Body of pancreas (tissue), 4 donors: ENCODE measurements around the gene XRCC3. TPM values are rescaled to one million over a fixed set of nuclear protein-coding genes. Genes with fewer than 3 reads are reported as not detected.

Source experiments
- ATAC-seq: fragments of 150-250 bp; one replicate; pipeline ENCODE4 v1.9.1; 2016
- DNase-seq, 4 donors: peaks; one replicate each; pipeline ENCODE4 v3.0.0-alpha.2; 2019
- H3K27ac ChIP-seq, 4 donors: fragments of 200-600 bp; sonication (generic); 1 replicate in 3 of 4; 2 replicates in 1 of 4; pipeline versions ENCODE4 v1.5.1 to v1.6.1; 2016 to 2019; ENCODE audit warnings: mild to moderate bottlenecking in 1 of 4, mixed read lengths in 1 of 4, moderate library complexity in 1 of 4
- H3K27me3 ChIP-seq, 2 donors: fragments of 200-600 bp; sonication (generic); one replicate each; pipeline ENCODE4 v1.6.0; 2016; ENCODE audit warnings: mild to moderate bottlenecking in 1 of 2
- H3K36me3 ChIP-seq, 2 donors: fragments of 200-600 bp; sonication (generic); replicated peaks in 1 of 2; 2 replicates each; pipeline ENCODE4 v1.5.1; 2016; ENCODE audit warnings: low read depth in 2 of 2; ENCODE audit not compliant: insufficient read depth in 1 of 2
- H3K4me1 ChIP-seq: fragments of 200-600 bp; sonication (generic); one replicate; pipeline ENCODE4 v1.6.0; 2016
- H3K4me3 ChIP-seq, 2 donors: fragments of 200-600 bp; sonication (generic); 1 replicate in 1 of 2; 2 replicates in 1 of 2; pipeline ENCODE4 v1.5.1; 2016 to 2019
- H3K9me3 ChIP-seq, 3 donors: fragments of 200-600 bp; sonication (generic); 1 replicate in 2 of 3; 2 replicates in 1 of 3; pipeline ENCODE4 v1.5.1; 2016
- CTCF ChIP-seq, 7 experiments: fragments of 450-650 bp in 4 of 7; fragments of 200-600 bp in 3 of 7; sonication (generic) in 3 of 7; IDR thresholded peaks; one replicate each; pipeline ENCODE4 v1.5.1; 2016 to 2019; ENCODE audit warnings: antibody characterized with exemption in 7 of 7
- POLR2A ChIP-seq, 3 donors: fragments of 450-650 bp; IDR thresholded peaks; one replicate each; pipeline ENCODE4 v1.6.1; 2016; ENCODE audit warnings: antibody characterized with exemption in 3 of 3, mild to moderate bottlenecking in 2 of 3
- WGBS, 2 donors: methylation state at CpG; one replicate each; pipeline ENCODE4 v1.1.5; 2017; 5-methylcytosine and 5-hydroxymethylcytosine counted together
- intact Hi-C: fragments of 100-400 bp; cut with DNase I; formaldehyde crosslinking; loops from one replicate; pipeline ENCODE4 v1.15.1; 2023
- total RNA-seq, 2 donors: library from RNA; depleted of rRNA; stranded (reverse); fragments of >200 nt; gene quantifications; one replicate each; pipeline ENCODE4 v1.1.0, GENCODE V29; 2016

Gene XRCC3
- total RNA-seq: 1 to 10 TPM; 3.9 to 5.6 TPM

- intact Hi-C loops: no loop called here
- no peaks in the 10 kb centered on the region for H3K36me3 ChIP-seq
- peak within 1 kb of the TSS; percentile 42 to 77 for H3K4me3 ChIP-seq
- WGBS, 2 donors: 0% methylated on average over 105 of the region's 121 CpGs; no CpG with 5 or more reads in 1 of the 2 donors
- peak; percentile 57 to 73 (median 62) for TF ChIP-seq POLR2A (IDR thresholded peaks at IDR 0.05)
- TF ChIP-seq CTCF (IDR thresholded peaks at IDR 0.05): no peak
- H3K9me3 ChIP-seq: no peaks in the 10 kb centered on the region
- peaks cover 54% of the 10 kb centered on the region for H3K4me1 ChIP-seq
- H3K27ac ChIP-seq: peak within 1 kb of the TSS; percentile 50 to 83 (median 70)
- H3K27me3 ChIP-seq: no peaks in the 10 kb centered on the region
- DNase-seq (peak; percentile 100), ATAC-seq (peak; percentile 97)
These were observed at the start of gene XRCC3, which contains the start of gene ZFYVE21 for GRCh38 chr14:103715052-103716000. Gene XRCC3 (minus strand): TSS chr14:103715451. CDS start chr14:103711087, 4,364 bp downstream. Gene ZFYVE21 (plus strand): TSS chr14:103715810. CDS start chr14:103715842, 32 bp downstream.

- ATAC-seq (no peak), DNase-seq (no peak)
- 90 to 91% methylated on average over 5 of the region's 5 CpGs for WGBS, 2 donors
- Histone ChIP-seq H3K27ac (no peak overlapping the region), H3K36me3 (no peaks in the 10 kb centered on the region), H3K9me3 (no peaks in the 10 kb centered on the region), H3K4me1 (no peaks in the 10 kb centered on the region), H3K4me3 (no peak overlapping the region), H3K27me3 (no peaks in the 10 kb centered on the region)
- TF ChIP-seq POLR2A (IDR thresholded peaks at IDR 0.05) (no peak), CTCF (IDR thresholded peaks at IDR 0.05) (no peak)
- intact Hi-C loops: no loop called here
These were observed 48.7 kb upstream of the XRCC3 start for GRCh38 chr14:103763730-103764488.

GRCh38 chr14:103762541-103762940 is 47.3 kb upstream of the XRCC3 start:
- intact Hi-C loops: no loop called here
- Histone ChIP-seq H3K4me3 (no peak overlapping the region), H3K4me1 (no peaks in the 10 kb centered on the region), H3K36me3 (no peaks in the 10 kb centered on the region), H3K27me3 (no peaks in the 10 kb centered on the region), H3K27ac (no peak overlapping the region), H3K9me3 (no peaks in the 10 kb centered on the region)
- 91% methylated on average over 13 of the region's 13 CpGs for WGBS, 2 donors
- ATAC-seq (no peak), DNase-seq (no peak)
- TF ChIP-seq CTCF (IDR thresholded peaks at IDR 0.05) (no peak), POLR2A (IDR thresholded peaks at IDR 0.05) (no peak)

- ATAC-seq (no peak), DNase-seq (no peak)
- Histone ChIP-seq H3K27ac (no peak overlapping the region), H3K4me3 (no peak overlapping the region), H3K4me1 (no peaks in the 10 kb centered on the region), H3K27me3 (no peaks in the 10 kb centered on the region), H3K36me3 (no peaks in the 10 kb centered on the region), H3K9me3 (no peaks in the 10 kb centered on the region)
- intact Hi-C loops: no loop called here
- TF ChIP-seq POLR2A (IDR thresholded peaks at IDR 0.05) (no peak), CTCF (IDR thresholded peaks at IDR 0.05) (no peak)
- WGBS, 2 donors: 33 to 52% methylated on average over 1 of the region's 1 CpG
These were observed 46.8 kb upstream of the XRCC3 start for GRCh38 chr14:103762036-103762435.
